H1 (cell line): ENCODE measurements around the gene SLC1A1. TPM values are rescaled to one million over a fixed set of nuclear protein-coding genes. Genes with fewer than 3 reads are reported as not detected.

Experiments used
- CTCF ChIA-PET: fragments of 300-600 bp; sonication (Branson Sonifier 250); formaldehyde crosslinking; loops from one replicate; lab custom pipeline; 2021; ENCODE audit not compliant: partially characterized antibody; lab: Charles Lee
- POLR2A ChIA-PET: fragments of 300-600 bp; sonication (Branson Sonifier 250); formaldehyde crosslinking; loops from one replicate; lab custom pipeline; 2021; ENCODE audit warnings: inconsistent platforms; ENCODE audit not compliant: partially characterized antibody; lab: Charles Lee
- DNase-seq, 2 experiments: peaks; one replicate each; pipeline versions ENCODE4 v3.0.0 to v3.0.0-alpha.2; 2010 to 2022; ENCODE audit warnings: low spot score in 2 of 2, low read depth in 1 of 2, mixed read lengths in 1 of 2
- FAIRE-seq: peaks from 2 replicates; lab custom pipeline; 2011; peaks lifted over from hg19 to GRCh38; lab: Jason Lieb, UNC
- H2AFZ ChIP-seq: 2 replicates; pipeline ENCODE4 v1.8.1; 2012; ENCODE audit warnings: low read length, inconsistent platforms
- H2AK5ac ChIP-seq: 2 replicates; pipeline ENCODE4 v1.6.1; 2013; ENCODE audit warnings: low read depth, low read length
- H2BK120ac ChIP-seq: replicated peaks from 2 replicates; pipeline ENCODE3; 2013; ENCODE audit warnings: low read depth, low read length, inconsistent platforms
- H2BK12ac ChIP-seq: 2 replicates; pipeline ENCODE4 v1.6.1; 2013; ENCODE audit warnings: low read depth, low read length
- H2BK15ac ChIP-seq: 2 replicates; pipeline ENCODE4 v1.6.1; 2013; ENCODE audit warnings: low read length
- H2BK20ac ChIP-seq: 2 replicates; pipeline ENCODE4 v1.6.1; 2013; ENCODE audit warnings: low read length
- H2BK5ac ChIP-seq: 2 replicates; pipeline ENCODE4 v1.6.1; 2013; ENCODE audit warnings: low read depth, low read length
- H3K14ac ChIP-seq: 2 replicates; pipeline ENCODE4 v1.6.1; 2013; ENCODE audit warnings: inconsistent platforms; ENCODE audit not compliant: insufficient read length
- H3K18ac ChIP-seq: 2 replicates; pipeline ENCODE4 v1.6.1; 2013; ENCODE audit warnings: low read length; ENCODE audit errors: extremely low read depth
- H3K23ac ChIP-seq: 2 replicates; pipeline ENCODE4 v1.6.1; 2013; ENCODE audit warnings: inconsistent platforms; ENCODE audit not compliant: insufficient read length
- H3K23me2 ChIP-seq: 2 replicates; pipeline ENCODE4 v1.6.1; 2013; ENCODE audit warnings: low read depth, low read length
- H3K27ac ChIP-seq: 2 replicates; pipeline ENCODE4 v1.6.1; 2011; ENCODE audit warnings: low read depth, low read length, inconsistent platforms
- H3K27me3 ChIP-seq, 4 experiments: replicated peaks in 1 of 4; 1 replicate in 1 of 4; 2 replicates in 3 of 4; pipeline versions ENCODE4 v1.6.1 to v1.8.1; 2011 to 2013; ENCODE audit warnings: low read length in 3 of 4, mild to moderate bottlenecking in 3 of 4, inconsistent platforms in 2 of 4, mixed read lengths in 2 of 4, moderate library complexity in 1 of 4; ENCODE audit not compliant: control insufficient read depth in 3 of 4, insufficient read depth in 3 of 4; ENCODE audit errors: extremely low read depth in 1 of 4
- H3K36me3 ChIP-seq, 4 experiments: 2 replicates each; pipeline versions ENCODE4 v1.6.1 to v1.8.1; 2011 to 2013; ENCODE audit warnings: mild to moderate bottlenecking in 4 of 4, low read length in 3 of 4, moderate library complexity in 2 of 4, control low read depth in 1 of 4, inconsistent platforms in 1 of 4; ENCODE audit not compliant: insufficient read depth in 4 of 4, control insufficient read depth in 2 of 4
- H3K4ac ChIP-seq: replicated peaks from 2 replicates; pipeline ENCODE3; 2013; ENCODE audit warnings: low read length, low read depth, mixed read lengths, inconsistent platforms; ENCODE audit not compliant: insufficient read length
- H3K4me1 ChIP-seq, 4 experiments: replicated peaks in 1 of 4; 1 replicate in 1 of 4; 2 replicates in 3 of 4; pipeline versions ENCODE4 v1.6.1 to v1.8.1; 2011 to 2013; ENCODE audit warnings: low read length in 3 of 4, inconsistent platforms in 2 of 4, mixed read lengths in 1 of 4; ENCODE audit not compliant: insufficient read depth in 4 of 4, control insufficient read depth in 3 of 4
- H3K4me2 ChIP-seq, 2 experiments: 2 replicates each; pipeline versions ENCODE4 v1.6.1 to v1.8.1; 2011 to 2013; ENCODE audit warnings: low read depth in 2 of 2, low read length in 2 of 2, control low read depth in 1 of 2, inconsistent platforms in 1 of 2, mild to moderate bottlenecking in 1 of 2; ENCODE audit not compliant: insufficient read depth in 1 of 2
- H3K4me3 ChIP-seq, 4 experiments: fragments of 200-600, 300-600 bp in 1 of 4; sonication (generic), shearing (Covaris generic), sonication (Bioruptor Twin) in 1 of 4; 2 replicates each; pipeline versions ENCODE4 v1.5.1 to v1.8.1; 2011 to 2016; ENCODE audit warnings: low read length in 4 of 4, low read depth in 3 of 4, control low read depth in 2 of 4, inconsistent platforms in 2 of 4, mild to moderate bottlenecking in 2 of 4, mixed read lengths in 1 of 4, moderate library complexity in 1 of 4; ENCODE audit not compliant: insufficient read depth in 2 of 4; ENCODE audit errors: extremely low read depth in 1 of 4
- H3K56ac ChIP-seq: replicated peaks from 2 replicates; pipeline ENCODE3; 2013; ENCODE audit warnings: low read depth, mild to moderate bottlenecking, mixed read lengths, low read length, inconsistent platforms; ENCODE audit not compliant: insufficient read length
- H3K79me1 ChIP-seq: 2 replicates; pipeline ENCODE4 v1.6.1; 2013; ENCODE audit warnings: low read depth, low read length, control low read depth
- H3K79me2 ChIP-seq, 2 experiments: 2 replicates each; pipeline versions ENCODE4 v1.6.1 to v1.8.1; 2012 to 2013; ENCODE audit warnings: low read length in 2 of 2, mild to moderate bottlenecking in 2 of 2, inconsistent platforms in 1 of 2; ENCODE audit not compliant: insufficient read depth in 2 of 2, control insufficient read depth in 1 of 2
- H3K9ac ChIP-seq, 4 experiments: replicated peaks in 1 of 4; 1 replicate in 1 of 4; 2 replicates in 3 of 4; pipeline versions ENCODE4 v1.6.1 to v1.8.1; 2011 to 2013; ENCODE audit warnings: low read depth in 3 of 4, low read length in 3 of 4, control low read depth in 2 of 4, mild to moderate bottlenecking in 2 of 4, moderate library complexity in 2 of 4, inconsistent platforms in 1 of 4; ENCODE audit errors: extremely low read depth in 1 of 4
- H3K9me3 ChIP-seq, 2 experiments: 2 replicates each; pipeline versions ENCODE4 v1.6.1 to v1.8.1; 2012 to 2013; ENCODE audit warnings: mild to moderate bottlenecking in 2 of 2, moderate library complexity in 2 of 2, control low read depth in 1 of 2, inconsistent platforms in 1 of 2, low read depth in 1 of 2, low read length in 1 of 2, mixed read lengths in 1 of 2; ENCODE audit not compliant: insufficient read depth in 2 of 2
- H4K20me1 ChIP-seq, 2 experiments: replicated peaks in 1 of 2; 2 replicates each; pipeline versions ENCODE3 to v1.8.1; 2011 to 2013; ENCODE audit warnings: inconsistent platforms in 2 of 2, low read length in 2 of 2, mild to moderate bottlenecking in 1 of 2; ENCODE audit not compliant: insufficient read depth in 2 of 2, control insufficient read depth in 1 of 2
- H4K5ac ChIP-seq: 2 replicates; pipeline ENCODE4 v1.6.1; 2013; ENCODE audit warnings: low read length, low read depth, mixed read lengths, inconsistent platforms; ENCODE audit not compliant: insufficient read length
- H4K8ac ChIP-seq: 2 replicates; pipeline ENCODE4 v1.8.0; 2013; ENCODE audit warnings: mild to moderate bottlenecking, moderate library complexity, low read length, inconsistent platforms; ENCODE audit not compliant: insufficient read depth; ENCODE audit errors: extremely low read depth
- H4K91ac ChIP-seq: replicated peaks from 2 replicates; pipeline ENCODE3; 2013; ENCODE audit warnings: low read length, mixed read lengths, inconsistent platforms; ENCODE audit not compliant: insufficient read length
- EP300 ChIP-seq, 2 experiments: IDR thresholded peaks; 1 replicate in 1 of 2; 2 replicates in 1 of 2; pipeline ENCODE4 v1.6.1; 2011 to 2012; ENCODE audit warnings: low read depth in 2 of 2, low read length in 2 of 2, mild to moderate bottlenecking in 2 of 2, borderline replicate concordance in 1 of 2, inconsistent platforms in 1 of 2, moderate library complexity in 1 of 2
- MAFK ChIP-seq: IDR thresholded peaks from 2 replicates; pipeline ENCODE4 v1.6.1; 2012; ENCODE audit warnings: low read depth, mild to moderate bottlenecking, improper control_type of control experiment, low read length
- NANOG ChIP-seq: IDR thresholded peaks from 2 replicates; pipeline ENCODE4 v1.6.1; 2011; ENCODE audit warnings: low read length, low read depth, mild to moderate bottlenecking, inconsistent platforms; ENCODE audit not compliant: insufficient read depth, poor library complexity, severe bottlenecking
- PHF8 ChIP-seq: fragments of 200-600 bp; sonication (generic); conservative IDR thresholded peaks from 2 replicates; pipeline ENCODE4 v1.7.1; 2012; ENCODE audit warnings: low read depth, mild to moderate bottlenecking, inconsistent platforms, low read length, moderate library complexity
- SIN3A ChIP-seq, 2 experiments: IDR thresholded peaks in 1 of 2; conservative IDR thresholded peaks in 1 of 2; 2 replicates each; pipeline ENCODE4 v1.6.1; 2011 to 2012; ENCODE audit warnings: low read length in 2 of 2, improper control_type of control experiment in 1 of 2, low read depth in 1 of 2, mild to moderate bottlenecking in 1 of 2
- SIX5 ChIP-seq: IDR thresholded peaks from 2 replicates; pipeline ENCODE4 v1.6.1; 2011; ENCODE audit warnings: mild to moderate bottlenecking, low read depth, low read length
- SP1 ChIP-seq: IDR thresholded peaks from 2 replicates; pipeline ENCODE4 v1.6.1; 2011; ENCODE audit warnings: low read depth, low read length
- YY1 ChIP-seq: IDR thresholded peaks from 2 replicates; pipeline ENCODE4 v1.6.1; 2011; ENCODE audit warnings: low read depth, mild to moderate bottlenecking, low read length
- WGBS, 2 experiments: shearing (Covaris generic) in 1 of 2; methylation state at CpG; one replicate each; pipeline versions ENCODE4 v1.1.6 to v1.1.7; 2013 to 2015; ENCODE audit warnings: low lambda C conversion rate in 2 of 2, mixed read lengths in 2 of 2, inconsistent platforms in 1 of 2, low coverage in 1 of 2, missing lambda C conversion rate in 1 of 2; ENCODE audit not compliant: insufficient replicate concordance in 2 of 2, insufficient coverage in 1 of 2, insufficient read length in 1 of 2; ENCODE audit errors: extremely low coverage in 1 of 2, missing lambda C conversion rate in 1 of 2; 5-methylcytosine and 5-hydroxymethylcytosine counted together
- polyA plus RNA-seq, 7 experiments: library from polyadenylated mRNA; depleted of rRNA in 3 of 7; stranded (reverse) in 5 of 7; unstranded in 2 of 7; fragments of >200 nt in 5 of 7; fragments of 200-250 nt in 2 of 7; gene quantifications; 1 replicate in 5 of 7; 2 replicates in 1 of 7; 4 replicates in 1 of 7; pipeline versions ENCODE4 v1.2.1 to v1.2.3, GENCODE V29; 2011 to 2013; ENCODE audit warnings: missing spikeins in 2 of 7, mixed read lengths in 2 of 7
- total RNA-seq: library from RNA; stranded (reverse); fragmentation: NEBNext Ultra II Directional; extraction: Animal tissue kit (Norgen Biotek cat#: 25700); gene quantifications from 2 replicates; pipeline ENCODE4 v1.2.1, GENCODE V29; 2021
- TF ChIP-seq, protein P1 (sequence below), 3 experiments: IDR thresholded peaks; 1 replicate in 2 of 3; 2 replicates in 1 of 3; pipeline versions ENCODE4 v1.5.1 to v1.6.1; 2011; ENCODE audit warnings: low read length in 3 of 3, mild to moderate bottlenecking in 3 of 3, inconsistent platforms in 2 of 3, low read depth in 1 of 3, moderate library complexity in 1 of 3; ENCODE audit not compliant: insufficient read depth in 1 of 3; ENCODE audit errors: control extremely low read depth in 1 of 3
- TF ChIP-seq, protein P2 (sequence below): IDR thresholded peaks from 2 replicates; pipeline ENCODE4 v1.6.1; 2011; ENCODE audit warnings: low read length, improper control_type of control experiment

The SLC1A1 gene
- total and polyA plus RNA-seq, 2 of the 8 experiments (the other 6 are each of a cell fraction or from before 2014, with no cell fraction given): 4.7 to 11.7 TPM

GRCh38 chr9:4442806-4443205, 47.5 kb upstream of the SLC1A1 start:
- no peak overlapping the region for H2AK5ac ChIP-seq
- TF ChIP-seq, protein P1, sequence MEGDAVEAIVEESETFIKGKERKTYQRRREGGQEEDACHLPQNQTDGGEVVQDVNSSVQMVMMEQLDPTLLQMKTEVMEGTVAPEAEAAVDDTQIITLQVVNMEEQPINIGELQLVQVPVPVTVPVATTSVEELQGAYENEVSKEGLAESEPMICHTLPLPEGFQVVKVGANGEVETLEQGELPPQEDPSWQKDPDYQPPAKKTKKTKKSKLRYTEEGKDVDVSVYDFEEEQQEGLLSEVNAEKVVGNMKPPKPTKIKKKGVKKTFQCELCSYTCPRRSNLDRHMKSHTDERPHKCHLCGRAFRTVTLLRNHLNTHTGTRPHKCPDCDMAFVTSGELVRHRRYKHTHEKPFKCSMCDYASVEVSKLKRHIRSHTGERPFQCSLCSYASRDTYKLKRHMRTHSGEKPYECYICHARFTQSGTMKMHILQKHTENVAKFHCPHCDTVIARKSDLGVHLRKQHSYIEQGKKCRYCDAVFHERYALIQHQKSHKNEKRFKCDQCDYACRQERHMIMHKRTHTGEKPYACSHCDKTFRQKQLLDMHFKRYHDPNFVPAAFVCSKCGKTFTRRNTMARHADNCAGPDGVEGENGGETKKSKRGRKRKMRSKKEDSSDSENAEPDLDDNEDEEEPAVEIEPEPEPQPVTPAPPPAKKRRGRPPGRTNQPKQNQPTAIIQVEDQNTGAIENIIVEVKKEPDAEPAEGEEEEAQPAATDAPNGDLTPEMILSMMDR (IDR thresholded peaks at IDR 0.05; ENCODE audit: control extremely low read depth in 1 of 3, insufficient read depth in 1 of 3, low read depth in 1 of 3, low read length in 3 of 3): no peak
- TF ChIP-seq SIN3A (conservative IDR thresholded peaks at IDR 0.05 in 1 of 2, IDR thresholded peaks at IDR 0.05 in 1 of 2; ENCODE audit: low read depth in 1 of 2, low read length in 2 of 2) (no peak), YY1 (no peak), MAFK (no peak), NANOG (no peak), SIX5 (no peak), PHF8 (no peak), EP300 (IDR thresholded peaks at IDR 0.05; ENCODE audit: borderline replicate concordance in 1 of 2, low read depth in 2 of 2, low read length in 2 of 2) (no peak), SP1 (no peak)
- TF ChIP-seq, protein P2, sequence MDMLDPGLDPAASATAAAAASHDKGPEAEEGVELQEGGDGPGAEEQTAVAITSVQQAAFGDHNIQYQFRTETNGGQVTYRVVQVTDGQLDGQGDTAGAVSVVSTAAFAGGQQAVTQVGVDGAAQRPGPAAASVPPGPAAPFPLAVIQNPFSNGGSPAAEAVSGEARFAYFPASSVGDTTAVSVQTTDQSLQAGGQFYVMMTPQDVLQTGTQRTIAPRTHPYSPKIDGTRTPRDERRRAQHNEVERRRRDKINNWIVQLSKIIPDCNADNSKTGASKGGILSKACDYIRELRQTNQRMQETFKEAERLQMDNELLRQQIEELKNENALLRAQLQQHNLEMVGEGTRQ: no peak

More at GRCh38 chr9:4442806-4443205, 47.5 kb upstream of the SLC1A1 start:
- POLR2A ChIA-PET: no interaction called here
- no peak for DNase-seq
- no peak overlapping the region for H2BK15ac ChIP-seq
- H4K91ac ChIP-seq: no peak overlapping the region
- H3K27me3 ChIP-seq: no peaks in the 10 kb centered on the region
- H3K79me2 ChIP-seq: no peaks in the 10 kb centered on the region
- H2BK20ac ChIP-seq: no peak overlapping the region
- H3K79me1 ChIP-seq: no peaks in the 10 kb centered on the region
- no peaks in the 10 kb centered on the region for H4K20me1 ChIP-seq
- H3K4me1 ChIP-seq: no peaks in the 10 kb centered on the region
- no peak overlapping the region for H2BK12ac ChIP-seq
- FAIRE-seq: no peak
- H3K27ac ChIP-seq: no peak overlapping the region
- H3K23me2 ChIP-seq: no peaks in the 10 kb centered on the region
- no peaks in the 10 kb centered on the region for H3K36me3 ChIP-seq
- no peak overlapping the region for H2BK120ac ChIP-seq
- no peak overlapping the region for H3K23ac ChIP-seq
- H3K14ac ChIP-seq: no peak overlapping the region
- H3K4ac ChIP-seq: no peak overlapping the region
- no peaks in the 10 kb centered on the region; a peak in 2 of 4 replicates for H3K9me3 ChIP-seq
- WGBS, 2 experiments: 81% methylated on average over 3 of the region's 3 CpGs; no CpG with 5 or more reads in 1 of the 2 experiments
- H4K8ac ChIP-seq: no peak overlapping the region
- no peak overlapping the region for H2AFZ ChIP-seq
- H3K4me3 ChIP-seq: no peak overlapping the region
- CTCF ChIA-PET: no interaction called here
- no peak overlapping the region for H3K18ac ChIP-seq
- no peak overlapping the region for H4K5ac ChIP-seq
- H3K56ac ChIP-seq: no peak overlapping the region
- H2BK5ac ChIP-seq: no peak overlapping the region
- no peak overlapping the region for H3K9ac ChIP-seq
- H3K4me2 ChIP-seq: no peak overlapping the region
